KOPT-K1 (cell line): Measurements from ENCODE around the gene OTUD6A.

Experiments used
- H3K27ac ChIP-seq: fragments of 200-600 bp; sonication (generic); 2 replicates; pipeline ENCODE4 v1.5.1; 2016; ENCODE audit warnings: antibody characterized with exemption, mild to moderate bottlenecking, low read depth, low read length; ENCODE audit not compliant: poor library complexity, severe bottlenecking
- H3K36me3 ChIP-seq: fragments of 200-600 bp; sonication (generic); 2 replicates; pipeline ENCODE4 v1.5.1; 2017; ENCODE audit warnings: antibody characterized with exemption, mild to moderate bottlenecking, low read length, moderate library complexity; ENCODE audit not compliant: insufficient read depth
- H3K9me3 ChIP-seq: fragments of 200-600 bp; sonication (generic); 2 replicates; pipeline ENCODE4 v1.5.1; 2017; ENCODE audit warnings: antibody characterized with exemption, low read length, mild to moderate bottlenecking; ENCODE audit not compliant: insufficient read depth, poor library complexity, severe bottlenecking

The OTUD6A gene

DNA sequence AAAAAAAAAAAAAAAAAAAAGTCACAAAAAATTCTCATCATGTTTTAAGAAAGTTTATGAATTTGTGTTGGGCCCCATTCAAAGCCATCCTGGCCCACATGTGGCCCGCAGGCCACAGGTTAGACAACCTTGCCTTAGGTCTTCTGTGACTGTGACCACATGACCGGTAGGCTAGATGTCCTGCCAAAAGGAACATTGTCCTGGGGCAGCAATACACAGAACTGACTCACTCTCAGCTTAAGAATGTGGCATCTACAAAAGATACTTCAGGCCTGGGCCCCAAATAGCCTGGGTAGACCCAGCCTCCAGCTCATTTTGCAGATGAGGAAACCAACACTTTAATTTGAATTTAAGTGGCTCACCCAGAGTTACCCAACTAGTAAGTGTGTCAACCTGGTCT is 22.5 kb upstream of the OTUD6A start:
- Histone ChIP-seq H3K36me3 (no peaks in the 10 kb centered on the region), H3K9me3 (no peaks in the 10 kb centered on the region), H3K27ac (no peak overlapping the region)

DNA sequence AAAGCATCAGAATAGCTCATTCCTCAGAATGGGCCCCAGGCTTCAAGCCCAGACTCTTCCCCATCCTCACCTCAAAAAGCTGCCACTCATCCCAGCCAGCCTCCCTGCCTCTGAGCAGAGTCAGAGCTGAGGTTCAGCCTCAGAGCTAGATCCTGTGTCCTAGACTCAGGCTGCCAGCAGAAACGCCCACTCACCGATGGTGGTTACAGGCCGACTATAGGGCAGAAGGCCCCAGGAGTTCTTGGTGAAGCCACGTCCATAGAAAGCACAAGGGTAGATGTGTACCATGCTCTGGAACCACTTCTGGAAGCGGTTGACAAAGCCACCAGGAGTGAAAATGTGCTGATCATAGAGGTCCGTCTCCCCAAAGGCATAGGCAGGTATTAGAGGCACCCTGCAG is 20.3 kb upstream of the OTUD6A start:
- Histone ChIP-seq H3K27ac (no peak overlapping the region), H3K36me3 (no peaks in the 10 kb centered on the region), H3K9me3 (no peaks in the 10 kb centered on the region)

DNA sequence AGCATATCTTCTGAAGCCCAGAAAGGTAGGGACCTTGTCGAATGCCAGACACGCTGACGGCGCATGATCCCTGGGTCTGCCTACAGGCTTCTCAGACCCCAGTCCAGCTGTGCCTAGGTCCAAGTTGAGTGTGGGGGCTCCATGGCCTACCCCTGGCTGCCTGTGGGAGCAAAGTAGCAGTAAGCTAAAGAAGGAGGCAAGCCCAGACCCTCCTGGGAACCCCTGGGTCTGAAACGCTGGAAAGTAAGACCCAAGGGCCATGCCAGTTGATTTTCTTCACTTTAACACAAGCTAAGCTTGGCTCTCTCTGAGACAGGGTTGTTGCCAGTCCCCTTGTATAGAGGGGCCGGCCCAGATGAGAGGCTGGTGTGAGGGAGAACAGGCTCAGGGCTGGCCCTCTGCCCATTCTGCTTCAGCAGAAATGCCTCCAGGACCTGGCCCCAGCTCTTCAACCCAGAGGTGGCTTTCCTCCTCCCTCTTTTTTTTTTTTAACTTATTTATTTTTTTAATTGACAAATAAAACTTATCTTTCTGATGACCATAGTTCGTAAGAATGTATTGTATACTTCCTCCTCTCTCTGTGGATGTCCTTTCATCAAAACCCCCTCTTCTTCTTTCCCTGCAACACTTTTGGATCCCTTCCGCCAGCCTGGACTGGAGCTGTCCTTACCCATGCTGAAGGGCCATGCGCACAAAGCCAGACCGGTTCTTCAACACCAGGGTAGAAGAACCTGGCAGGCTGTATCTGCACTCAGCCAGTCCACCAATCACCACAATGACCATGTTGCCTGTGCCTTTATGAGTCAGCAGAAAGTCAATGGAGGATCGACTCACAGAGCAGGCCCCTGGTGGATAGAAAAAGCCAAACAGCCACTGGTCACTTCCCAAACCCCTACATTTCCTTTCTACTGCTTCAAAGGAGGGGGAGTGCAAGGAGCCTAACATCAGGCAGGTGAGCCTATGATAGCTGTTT is 19.6 kb upstream of the OTUD6A start:
- Histone ChIP-seq H3K27ac (no peak overlapping the region), H3K9me3 (no peaks in the 10 kb centered on the region)

DNA sequence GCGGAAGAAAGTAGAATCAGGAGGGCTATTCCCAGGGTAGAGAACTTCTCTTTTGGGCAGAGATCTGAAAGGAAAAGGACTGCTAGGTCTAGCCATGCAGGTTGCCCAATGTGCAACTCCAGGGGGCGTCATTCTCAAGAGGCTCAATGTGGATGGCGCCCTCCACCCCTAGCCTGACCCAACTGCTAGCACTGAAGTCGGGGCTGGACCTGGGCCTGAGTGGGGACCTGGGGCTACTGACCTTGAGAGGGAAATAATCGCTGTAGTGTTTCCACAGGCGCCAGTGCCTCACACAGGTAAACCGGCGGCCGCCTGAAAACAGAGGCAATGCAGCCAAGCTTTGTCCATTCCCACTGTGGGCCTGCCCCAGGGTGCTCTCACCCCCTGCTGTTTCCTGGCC is 18.6 kb upstream of the OTUD6A start:
- no peaks in the 10 kb centered on the region for H3K9me3 ChIP-seq
- no peak overlapping the region for H3K27ac ChIP-seq
- H3K36me3 ChIP-seq: no peaks in the 10 kb centered on the region

More for the DNA sequence above, 19.6 kb upstream of the OTUD6A start:
- H3K36me3 ChIP-seq: no peaks in the 10 kb centered on the region

DNA sequence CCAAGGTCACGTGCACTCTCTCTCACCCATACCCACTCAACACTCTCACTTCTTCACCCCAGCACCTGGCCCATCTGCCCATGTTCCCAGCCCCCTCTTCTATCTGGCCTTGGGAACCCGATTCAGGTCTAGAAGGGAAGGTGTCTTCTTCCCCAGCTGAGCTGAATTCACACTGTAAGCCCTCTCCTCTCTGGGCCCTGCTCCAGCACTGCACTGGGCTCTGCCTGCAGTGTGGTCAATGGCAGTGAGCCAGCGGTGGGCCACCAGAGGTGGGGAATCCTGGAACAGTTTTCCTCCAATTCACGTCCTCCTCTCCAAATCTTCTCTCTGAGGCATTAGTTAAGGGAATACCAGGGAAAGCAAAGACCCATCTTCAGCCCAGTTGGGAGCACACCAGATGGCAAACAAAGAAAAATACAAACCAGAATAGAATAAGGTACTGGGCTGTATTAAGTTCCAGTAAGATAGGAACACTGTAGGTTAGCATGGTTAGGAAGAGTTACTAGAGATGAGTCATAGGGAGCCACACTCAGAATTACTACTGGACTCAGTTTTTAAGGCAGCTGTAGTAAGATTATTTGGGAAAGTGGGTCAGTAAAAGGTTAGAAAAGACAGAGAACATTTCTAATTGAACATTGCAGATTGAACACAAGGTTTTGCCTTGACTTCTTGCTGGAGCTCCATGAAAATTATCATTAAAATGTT is 17.6 kb upstream of the OTUD6A start:
- no peaks in the 10 kb centered on the region for H3K36me3 ChIP-seq
- H3K27ac ChIP-seq: no peak overlapping the region

DNA sequence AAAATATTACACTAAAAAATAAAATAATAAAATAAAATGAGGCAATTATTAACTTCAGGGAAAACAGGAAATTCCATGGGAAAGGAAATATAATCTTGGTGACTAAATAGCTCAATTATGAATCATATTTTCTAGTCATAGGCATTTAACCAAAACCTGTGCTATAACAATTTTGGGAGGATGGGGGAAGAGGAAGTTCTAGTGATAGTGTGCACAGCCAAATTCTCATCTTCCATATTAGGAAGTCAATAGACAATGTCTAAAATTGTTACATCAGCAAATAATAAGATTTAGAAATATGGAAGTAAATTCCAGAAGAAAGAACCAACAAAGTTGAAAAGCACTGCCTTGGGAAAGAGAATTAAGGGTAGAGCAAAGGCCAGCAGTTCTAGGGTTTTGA is 15.3 kb upstream of the OTUD6A start:
- no peaks in the 10 kb centered on the region for H3K9me3 ChIP-seq
- H3K27ac ChIP-seq: no peak overlapping the region
- H3K36me3 ChIP-seq: no peaks in the 10 kb centered on the region

More for the DNA sequence above, 17.6 kb upstream of the OTUD6A start:
- H3K9me3 ChIP-seq: no peaks in the 10 kb centered on the region

DNA sequence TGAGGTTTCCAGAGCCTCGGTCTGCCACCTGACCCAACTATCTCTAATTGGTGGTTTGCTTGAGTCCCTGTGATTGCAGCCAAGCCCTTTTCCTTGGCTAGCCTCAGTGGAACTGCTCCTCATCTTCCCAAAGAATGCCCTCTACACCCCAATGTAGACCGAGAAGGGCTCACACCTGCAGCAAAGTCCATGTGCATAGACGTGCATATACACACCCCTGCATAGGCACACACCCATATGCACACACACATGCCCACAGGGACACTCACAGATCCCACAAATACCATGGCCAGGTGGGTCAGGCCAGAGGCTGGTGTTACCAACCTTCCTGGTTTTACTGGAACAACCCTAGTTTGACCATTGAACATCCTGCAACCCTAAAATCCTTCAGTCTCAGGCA is 12.9 kb upstream of the OTUD6A start:
- no peaks in the 10 kb centered on the region for H3K36me3 ChIP-seq
- H3K27ac ChIP-seq: no peak overlapping the region
- no peaks in the 10 kb centered on the region for H3K9me3 ChIP-seq

DNA sequence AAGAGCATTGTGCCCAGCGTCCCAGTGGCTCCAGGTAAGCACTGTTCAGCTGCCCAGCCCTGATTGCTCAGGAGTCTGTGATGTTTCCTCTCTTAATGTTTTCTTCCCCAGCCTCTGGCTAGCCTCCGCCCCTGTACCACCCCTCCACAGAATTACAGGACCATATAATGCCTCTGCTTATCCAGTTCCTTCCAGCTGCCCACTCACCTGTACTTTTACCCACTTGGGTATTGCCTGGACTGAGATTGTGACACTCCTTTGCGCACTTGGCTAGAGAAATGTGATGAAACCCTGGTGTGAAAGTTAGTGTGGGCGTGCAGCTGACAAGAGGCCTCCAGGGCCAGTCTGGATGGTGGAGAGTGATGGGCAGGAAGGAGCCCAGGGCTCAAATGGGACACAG is 12.3 kb upstream of the OTUD6A start, which contains the start of gene AWAT2:
Gene AWAT2, minus strand, starts transcription at position 14 of the 400 bp plus-strand sequence. Its CDS starts 6 bp downstream, at position 8.
- Histone ChIP-seq H3K27ac (no peak within 1 kb of the TSS), H3K9me3 (no peaks in the 10 kb centered on the region), H3K36me3 (no peaks in the 10 kb centered on the region)

DNA sequence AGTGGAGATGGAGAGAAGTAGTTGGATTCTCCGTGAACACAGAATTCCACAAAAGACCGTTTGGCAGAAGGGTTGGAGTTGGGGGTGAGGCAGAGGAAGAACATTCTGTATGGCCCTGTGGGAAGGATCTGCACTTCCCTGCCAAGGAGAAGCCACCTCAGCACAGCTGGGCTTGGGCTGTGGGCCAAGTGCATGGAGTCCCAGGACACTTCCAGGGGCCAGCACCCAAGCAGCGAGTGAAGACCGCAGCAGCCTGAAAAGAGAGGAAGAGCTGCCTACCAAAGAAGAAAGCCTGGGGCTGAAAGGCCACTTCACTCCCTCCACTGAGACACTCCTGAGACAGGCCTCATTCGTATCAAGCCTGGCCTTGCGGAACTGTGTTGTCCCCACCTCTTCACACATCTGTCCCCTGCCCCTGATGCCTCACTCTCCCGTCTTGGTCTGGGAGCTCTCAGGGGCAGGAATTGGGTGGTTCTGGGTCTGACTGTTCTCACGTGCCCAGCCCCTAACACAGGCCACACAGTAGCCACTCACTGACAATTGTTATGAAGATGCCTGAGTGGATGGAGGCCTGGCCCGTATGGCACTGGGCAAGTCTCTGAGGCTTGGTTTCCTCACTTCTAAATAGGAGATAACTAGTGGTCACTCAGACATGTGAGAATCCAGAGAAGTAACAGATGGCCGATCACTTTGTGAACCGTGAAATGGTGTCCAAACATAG is 9.2 kb upstream of the OTUD6A start:
- no peaks in the 10 kb centered on the region for H3K36me3 ChIP-seq
- H3K27ac ChIP-seq: no peak overlapping the region
- H3K9me3 ChIP-seq: no peaks in the 10 kb centered on the region

DNA sequence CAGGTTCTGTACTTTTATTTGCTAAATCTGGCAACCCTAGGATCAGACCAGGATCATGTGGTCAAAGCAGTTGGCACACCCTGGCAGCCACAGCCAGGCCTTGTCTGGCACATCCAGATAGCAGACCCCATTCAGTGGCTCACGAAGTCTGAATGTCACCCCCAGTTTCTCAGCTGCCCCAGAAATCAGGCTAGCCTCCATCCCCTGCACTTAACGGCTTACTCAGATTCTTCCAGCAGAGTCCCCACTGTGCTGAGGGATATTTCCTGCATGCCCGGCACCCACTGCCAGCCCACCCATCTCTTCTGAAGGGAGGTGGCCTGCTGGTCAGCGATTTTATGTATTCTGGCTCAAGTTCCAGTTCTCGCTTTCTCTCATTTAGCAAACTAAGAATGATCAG is 7.9 kb upstream of the OTUD6A start:
- no peak overlapping the region for H3K27ac ChIP-seq
- no peaks in the 10 kb centered on the region for H3K9me3 ChIP-seq

DNA sequence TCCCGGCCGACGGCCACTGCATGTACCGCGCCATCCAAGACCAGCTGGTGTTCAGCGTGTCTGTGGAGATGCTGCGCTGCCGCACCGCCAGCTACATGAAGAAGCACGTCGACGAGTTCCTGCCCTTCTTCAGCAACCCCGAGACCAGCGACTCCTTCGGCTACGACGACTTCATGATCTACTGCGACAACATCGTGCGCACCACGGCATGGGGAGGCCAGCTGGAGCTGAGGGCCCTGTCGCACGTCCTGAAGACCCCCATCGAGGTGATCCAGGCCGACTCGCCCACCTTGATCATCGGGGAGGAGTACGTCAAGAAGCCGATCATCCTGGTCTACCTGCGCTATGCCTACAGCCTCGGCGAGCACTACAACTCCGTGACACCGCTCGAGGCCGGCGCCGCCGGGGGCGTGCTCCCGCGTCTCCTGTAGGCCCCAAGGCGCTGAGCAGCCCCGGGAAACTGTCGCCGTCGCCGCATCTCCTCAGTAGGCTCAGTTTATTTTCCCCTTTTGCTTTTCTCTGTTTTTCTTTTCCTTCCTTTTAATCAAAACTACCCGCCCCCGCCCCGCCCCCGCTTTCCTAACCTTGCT is 799 bp downstream of the OTUD6A start:
- H3K27ac ChIP-seq: no peak overlapping the region
- H3K9me3 ChIP-seq: no peaks in the 10 kb centered on the region
- no peaks in the 10 kb centered on the region for H3K36me3 ChIP-seq

More for the DNA sequence above, 7.9 kb upstream of the OTUD6A start:
- H3K36me3 ChIP-seq: no peaks in the 10 kb centered on the region

DNA sequence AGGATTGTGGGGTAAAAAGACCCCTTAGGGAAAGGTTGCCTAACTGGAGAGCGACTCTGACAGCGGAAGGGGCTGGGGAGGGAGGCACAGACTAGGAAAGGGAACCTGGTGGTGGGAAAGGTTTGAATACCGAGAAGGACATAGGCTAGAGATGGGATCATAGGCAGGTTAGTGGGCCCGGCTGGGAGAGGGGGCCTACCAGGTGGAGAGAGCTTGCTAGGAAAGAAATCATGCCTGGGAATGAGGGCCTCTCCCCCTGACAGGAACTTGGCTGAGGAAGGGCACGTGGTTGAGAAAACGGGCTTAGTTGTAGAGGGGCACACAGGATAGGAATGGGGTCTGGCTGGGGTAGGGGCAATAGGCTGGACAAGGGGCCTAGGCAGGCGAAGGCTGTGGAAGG is 4.4 kb downstream of the OTUD6A start:
- Histone ChIP-seq H3K36me3 (no peaks in the 10 kb centered on the region), H3K27ac (no peak overlapping the region), H3K9me3 (no peaks in the 10 kb centered on the region)

DNA sequence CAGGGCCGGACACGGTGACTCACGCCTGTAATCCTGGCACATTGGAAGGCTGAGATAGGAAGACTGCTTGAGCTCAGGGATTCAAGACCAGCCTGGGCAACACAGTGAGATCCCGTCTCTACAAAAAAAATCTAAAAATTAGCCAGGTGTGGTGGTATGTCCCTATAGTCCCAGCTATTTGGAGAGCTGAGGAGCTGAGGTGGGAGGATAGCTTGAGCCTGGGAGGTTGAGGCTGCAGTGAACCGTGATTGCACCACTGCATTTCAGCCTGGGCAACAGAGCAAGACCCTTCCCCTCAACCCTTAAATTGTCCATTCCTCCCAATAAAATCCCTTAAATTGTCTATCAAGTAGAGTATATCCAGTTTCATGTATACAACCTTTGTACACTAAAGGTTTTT is 17.0 kb downstream of the OTUD6A start:
- Histone ChIP-seq H3K27ac (no peak overlapping the region), H3K9me3 (no peaks in the 10 kb centered on the region), H3K36me3 (no peaks in the 10 kb centered on the region)

DNA sequence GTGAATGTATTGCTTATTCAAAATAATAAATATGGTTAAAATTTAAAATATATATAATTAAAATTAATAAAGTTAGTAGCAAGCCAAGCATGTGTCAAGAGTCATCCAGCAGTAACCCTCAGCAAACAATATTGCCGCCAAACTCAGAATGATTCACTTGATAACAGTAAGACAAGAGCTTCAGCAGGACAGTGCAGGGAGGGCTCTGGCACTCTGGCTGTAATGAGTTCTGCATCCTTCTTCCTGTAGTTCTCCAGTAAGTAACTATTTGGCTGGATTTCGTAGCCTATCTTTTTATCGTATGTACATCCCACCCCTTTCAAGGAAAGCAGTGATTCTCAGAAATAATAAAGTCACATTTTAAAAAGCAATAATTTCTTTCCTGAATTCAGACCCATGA is 17.6 kb downstream of the OTUD6A start:
- no peaks in the 10 kb centered on the region for H3K9me3 ChIP-seq
- H3K36me3 ChIP-seq: no peaks in the 10 kb centered on the region
- H3K27ac ChIP-seq: no peak overlapping the region

DNA sequence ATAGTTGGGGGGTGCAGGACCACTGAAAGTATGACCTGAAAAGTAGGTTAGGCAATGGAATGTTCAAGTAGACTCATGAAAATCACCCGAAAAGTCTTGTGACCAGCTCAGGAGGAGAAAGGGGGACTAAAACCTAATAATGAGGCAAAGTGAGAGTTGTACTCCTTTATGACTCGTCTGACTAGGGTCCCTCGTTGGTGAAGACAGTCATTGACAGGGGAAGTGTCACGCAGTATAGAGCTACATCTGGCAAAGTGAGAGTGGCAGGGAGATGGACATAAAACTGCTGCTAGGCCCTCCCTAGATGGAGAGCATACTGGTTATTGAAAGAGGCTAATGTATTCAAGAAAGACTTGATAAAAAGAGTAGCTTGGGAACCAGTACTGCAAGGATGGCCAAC is 20.5 kb downstream of the OTUD6A start:
- H3K9me3 ChIP-seq: no peaks in the 10 kb centered on the region
- no peak overlapping the region for H3K27ac ChIP-seq
- no peaks in the 10 kb centered on the region for H3K36me3 ChIP-seq
